GM18519 (cell line): ENCODE results near the gene ISG15.
"Not testable (repeated sequence)": the region's sequence is repeated elsewhere in the genome, so short reads cannot be mapped to it uniquely, and the experiment has no call there.

ENCODE experiments used
- ATAC-seq: cut with Tn5 transposase; IDR thresholded peaks from one replicate; pipeline ENCODE4 v1.9.1; 2021; ENCODE audit warnings: mild to moderate bottlenecking, moderate library complexity; ENCODE audit not compliant: unreplicated experiment, low FRiP score

ISG15 gene

DNA sequence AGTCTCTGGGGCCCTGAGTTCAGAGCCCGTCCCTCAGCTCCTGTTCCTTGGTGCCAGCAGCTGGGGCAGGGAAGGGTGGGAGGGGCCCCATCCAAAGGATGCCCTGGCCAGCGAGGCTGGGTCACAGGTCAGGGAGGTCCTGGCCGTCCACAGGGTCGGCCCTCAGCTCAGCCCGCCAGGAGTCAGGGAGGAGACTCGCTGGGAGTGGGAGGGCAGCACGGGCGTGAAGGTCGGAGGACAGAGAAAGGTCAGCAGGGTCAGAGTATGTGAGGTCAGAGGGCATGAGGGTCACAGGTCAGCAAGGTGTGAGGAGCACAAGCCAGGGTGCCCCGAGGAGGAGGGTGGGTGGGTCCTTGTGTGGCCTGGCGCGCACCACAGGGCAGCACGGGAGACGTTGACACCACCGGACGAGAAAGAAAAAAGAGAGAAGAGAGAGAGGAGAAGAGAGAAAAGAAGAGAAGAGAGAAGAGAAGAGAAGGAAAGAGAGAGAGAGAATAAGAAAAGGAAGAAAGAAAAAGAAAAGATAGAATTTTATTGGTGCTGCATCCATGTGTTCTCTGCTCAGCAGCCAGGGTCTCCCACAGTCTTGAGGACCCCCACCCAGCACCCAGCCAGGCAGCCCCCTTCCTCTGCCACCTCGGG is 38.5 kb upstream of the ISG15 start:
- no peak for ATAC-seq

DNA sequence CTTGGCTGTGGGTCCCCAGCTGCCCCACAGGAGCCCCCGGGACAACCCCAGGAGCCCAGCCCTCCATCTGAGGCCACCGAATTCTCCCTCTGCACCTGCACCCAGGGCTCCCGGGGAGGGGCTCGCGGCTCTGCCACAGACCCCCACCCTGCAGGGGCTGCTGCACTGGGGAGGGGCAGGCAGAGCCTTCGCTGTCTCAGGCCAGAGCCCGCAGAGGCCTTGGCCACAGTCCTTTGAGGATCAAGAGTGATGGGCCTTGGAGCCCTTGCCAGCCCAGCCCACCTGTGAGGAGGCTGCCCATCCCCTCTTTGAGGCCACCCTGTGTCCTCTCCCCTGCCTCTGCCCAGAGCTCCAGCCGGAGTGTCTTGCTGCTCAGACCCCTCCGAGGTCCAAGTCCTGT is 37.9 kb upstream of the ISG15 start:
- ATAC-seq, result no peak

- no peak for ATAC-seq
Observed at GRCh38 chr1:975896-976683, 37.2 kb upstream of the ISG15 start.

DNA sequence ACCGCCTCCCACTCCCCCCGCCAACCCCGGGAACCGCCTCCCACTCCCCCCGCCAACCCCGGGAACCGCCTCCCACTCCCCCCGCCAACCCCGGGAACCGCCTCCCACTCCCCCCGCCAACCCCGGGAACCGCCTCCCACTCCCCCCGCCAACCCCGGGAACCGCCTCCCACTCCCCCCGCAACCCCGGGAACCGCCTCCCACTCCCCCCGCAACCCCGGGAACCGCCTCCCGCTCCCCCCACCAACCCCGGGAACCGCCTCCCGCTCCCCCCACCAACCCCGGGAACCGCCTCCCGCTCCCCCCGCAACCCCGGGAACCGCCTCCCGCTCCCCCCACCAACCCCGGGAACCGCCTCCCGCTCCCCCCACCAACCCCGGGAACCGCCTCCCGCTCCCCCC is 36.5 kb upstream of the ISG15 start:
- ATAC-seq, result not testable (repeated sequence)

- no peak for ATAC-seq
Observed at GRCh38 chr1:978069-978834, 35.0 kb upstream of the ISG15 start.

- ATAC-seq, result no peak
Observed at GRCh38 chr1:978835-979743, 34.2 kb upstream of the ISG15 start.

DNA sequence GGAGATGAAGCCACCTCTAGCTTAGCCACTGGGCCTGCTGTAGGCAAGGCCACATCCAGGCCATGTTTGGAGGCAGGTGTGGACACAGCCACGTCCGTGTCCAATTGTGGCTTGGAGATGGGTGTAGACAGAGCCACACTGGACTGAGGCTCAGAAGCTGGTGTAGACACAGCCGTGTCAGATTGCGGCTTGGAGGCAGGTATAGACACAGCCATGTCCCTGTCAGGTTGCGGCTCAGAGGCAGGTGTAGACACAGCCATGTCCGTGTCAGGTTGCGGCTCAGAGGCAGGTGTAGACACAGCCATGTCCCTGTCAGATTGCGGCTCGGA is 33.6 kb upstream of the ISG15 start:
- no peak for ATAC-seq

- no peak for ATAC-seq
Observed at GRCh38 chr1:980137-980571, 33.1 kb upstream of the ISG15 start.

DNA sequence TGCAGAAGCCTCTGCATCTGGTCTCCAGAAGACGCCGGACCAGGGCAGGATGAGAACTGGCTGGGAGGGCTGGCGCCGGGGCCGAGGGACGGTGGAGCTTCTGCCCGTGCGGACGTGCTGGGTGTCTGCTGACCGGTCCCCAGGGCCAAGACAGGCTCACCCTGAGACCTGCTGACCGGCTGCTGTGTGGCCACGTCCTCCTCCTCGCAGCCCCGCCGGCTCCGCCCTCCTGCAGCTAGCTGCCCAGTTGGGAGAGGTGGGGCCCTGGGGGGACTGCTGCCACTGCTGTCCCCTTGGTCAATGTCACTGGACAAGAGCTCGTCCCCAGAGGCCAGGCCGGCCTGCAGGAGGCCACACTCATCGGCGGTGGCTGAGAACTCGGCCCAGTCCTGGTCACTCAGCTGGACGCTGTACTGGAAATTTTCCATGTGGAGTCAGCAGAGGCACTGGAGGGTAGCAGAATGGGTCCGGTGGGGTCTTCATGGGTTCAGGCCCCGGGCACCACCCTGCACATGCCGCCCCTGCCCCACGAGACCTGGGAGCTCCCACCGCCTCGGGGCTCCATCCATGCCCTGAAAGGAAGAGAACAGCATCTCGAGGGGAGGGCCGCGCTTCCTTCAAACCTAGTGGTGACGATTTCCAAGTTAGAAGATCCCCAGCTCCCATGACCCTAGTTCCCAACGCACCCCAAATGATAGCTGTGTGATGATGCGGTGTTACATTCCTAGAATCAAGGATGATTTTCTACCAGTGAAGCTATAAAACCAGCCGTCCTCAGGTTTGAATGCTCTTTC is 32.5 kb upstream of the ISG15 start:
- no peak for ATAC-seq

DNA sequence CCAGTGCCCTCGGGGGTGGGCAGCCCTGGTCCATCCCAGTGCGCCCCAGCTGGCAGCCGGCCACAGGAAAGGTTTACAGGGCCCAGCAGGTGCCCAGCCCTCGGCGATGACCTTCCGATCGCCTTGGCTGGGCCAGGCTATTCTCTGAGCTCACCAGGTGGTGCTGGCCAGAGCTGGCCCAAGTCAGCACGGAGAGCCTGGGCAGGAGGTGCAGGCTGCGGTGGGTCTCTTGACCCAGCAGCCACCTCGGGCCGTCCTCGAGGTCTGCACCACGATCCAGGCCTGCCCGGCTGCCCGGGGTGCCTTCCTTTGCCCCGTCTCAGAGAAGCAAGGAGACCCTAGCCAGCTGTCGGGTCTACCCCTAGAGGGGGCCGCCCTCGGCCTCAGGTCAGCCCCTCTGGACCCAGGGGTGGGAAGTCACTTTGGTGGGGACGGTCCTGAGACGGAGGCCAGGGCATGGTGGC is 31.8 kb upstream of the ISG15 start:
- ATAC-seq, result no peak

- no peak for ATAC-seq
Observed at GRCh38 chr1:981955-982558, 31.2 kb upstream of the ISG15 start, which contains the start of gene PERM1. Gene PERM1, minus strand, starts transcription at chr1:982093. Its CDS starts 1,064 bp downstream, at chr1:981029.

- no peak for ATAC-seq
Observed at GRCh38 chr1:982765-983436, 30.4 kb upstream of the ISG15 start.

DNA sequence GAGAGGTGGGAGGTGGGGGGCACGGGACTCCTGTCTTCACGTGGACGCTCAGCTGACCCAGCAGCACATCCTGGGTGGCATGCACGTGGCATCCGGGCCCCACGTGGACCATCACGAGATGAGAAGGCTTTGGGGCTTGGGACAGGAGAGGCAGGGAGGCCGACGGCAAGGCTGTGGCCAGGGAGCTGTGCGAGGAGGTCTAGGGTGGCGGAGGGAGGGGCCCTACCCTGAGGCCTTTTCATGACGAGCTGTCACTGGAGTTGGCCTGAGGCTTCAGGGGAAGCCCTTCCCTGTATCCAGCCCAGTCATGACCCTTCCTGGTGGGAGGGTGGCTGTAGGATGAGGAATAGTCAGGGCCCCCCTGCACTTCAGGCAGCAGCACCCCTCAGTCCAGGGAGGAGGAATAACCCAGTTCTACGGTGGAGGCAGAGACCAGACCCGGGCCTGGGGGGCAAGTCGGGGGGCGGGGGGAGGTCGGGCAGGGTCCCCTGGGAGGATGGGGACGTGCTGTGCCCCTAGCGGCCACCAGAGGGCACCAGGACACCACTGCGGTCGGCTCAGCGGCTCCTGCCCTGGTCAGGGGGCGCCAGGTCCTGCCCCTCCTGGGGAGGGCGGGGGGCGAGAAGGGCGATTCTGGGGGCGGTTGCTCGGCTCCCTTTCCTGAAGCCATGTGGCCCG is 29.4 kb upstream of the ISG15 start:
- ATAC-seq, result no peak

- no peak for ATAC-seq
Observed at GRCh38 chr1:984476-984814, 28.9 kb upstream of the ISG15 start.

- ATAC-seq, result no peak
Observed at GRCh38 chr1:985126-985525, 28.2 kb upstream of the ISG15 start.

- not testable (repeated sequence) for ATAC-seq
Observed at GRCh38 chr1:988061-988460, 25.2 kb upstream of the ISG15 start.

GRCh38 chr1:991275-991674 is 22.0 kb upstream of the ISG15 start:
- not testable (repeated sequence) for ATAC-seq

- ATAC-seq, result no peak
Observed at GRCh38 chr1:991895-992294, 21.4 kb upstream of the ISG15 start.
